ENCODE data around the gene ZRANB3.
"Not testable (repeated sequence)": the region's sequence is repeated elsewhere in the genome, so short reads cannot be mapped to it uniquely, and the experiment has no call there.

The ZRANB3 gene

DNA sequence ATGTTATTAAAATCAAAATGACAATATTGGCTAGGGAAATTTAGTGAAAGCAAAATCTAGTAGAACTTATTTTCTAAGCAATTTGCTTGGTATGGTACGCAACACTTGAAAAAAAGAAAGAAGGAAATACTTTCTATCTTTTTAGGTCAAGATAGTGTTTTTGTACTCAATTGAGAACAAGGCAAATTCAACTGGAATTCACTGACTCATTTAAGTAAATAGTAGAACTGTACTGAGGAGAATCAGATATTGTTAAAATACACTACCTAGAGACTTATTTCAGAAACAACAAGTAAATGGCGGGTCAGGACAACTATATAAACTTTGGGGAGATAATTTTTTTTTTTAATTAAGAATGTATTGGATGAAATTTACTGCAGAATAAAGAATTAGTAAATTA lies 18.9 kb downstream of the ZRANB3 start:
- H3K4me1 ChIP-seq (ENCODE audit: insufficient read depth, low read length, poor library complexity, severe bottlenecking) = no peaks in the 10 kb centered on the region
- TF ChIP-seq, protein P1, sequence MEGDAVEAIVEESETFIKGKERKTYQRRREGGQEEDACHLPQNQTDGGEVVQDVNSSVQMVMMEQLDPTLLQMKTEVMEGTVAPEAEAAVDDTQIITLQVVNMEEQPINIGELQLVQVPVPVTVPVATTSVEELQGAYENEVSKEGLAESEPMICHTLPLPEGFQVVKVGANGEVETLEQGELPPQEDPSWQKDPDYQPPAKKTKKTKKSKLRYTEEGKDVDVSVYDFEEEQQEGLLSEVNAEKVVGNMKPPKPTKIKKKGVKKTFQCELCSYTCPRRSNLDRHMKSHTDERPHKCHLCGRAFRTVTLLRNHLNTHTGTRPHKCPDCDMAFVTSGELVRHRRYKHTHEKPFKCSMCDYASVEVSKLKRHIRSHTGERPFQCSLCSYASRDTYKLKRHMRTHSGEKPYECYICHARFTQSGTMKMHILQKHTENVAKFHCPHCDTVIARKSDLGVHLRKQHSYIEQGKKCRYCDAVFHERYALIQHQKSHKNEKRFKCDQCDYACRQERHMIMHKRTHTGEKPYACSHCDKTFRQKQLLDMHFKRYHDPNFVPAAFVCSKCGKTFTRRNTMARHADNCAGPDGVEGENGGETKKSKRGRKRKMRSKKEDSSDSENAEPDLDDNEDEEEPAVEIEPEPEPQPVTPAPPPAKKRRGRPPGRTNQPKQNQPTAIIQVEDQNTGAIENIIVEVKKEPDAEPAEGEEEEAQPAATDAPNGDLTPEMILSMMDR (conservative IDR thresholded peaks at IDR 0.05; ENCODE audit: low read length) = no peak
- no peak for TF ChIP-seq EZH2phosphoT487 (IDR thresholded peaks at IDR 0.05; ENCODE audit: borderline replicate concordance)
- no peaks in the 10 kb centered on the region for H3K27me3 ChIP-seq (ENCODE audit: insufficient read depth, low read length, poor library complexity, severe bottlenecking)
- H3K79me2 ChIP-seq (ENCODE audit: insufficient read depth, low read length) = no peaks in the 10 kb centered on the region
- no peak overlapping the region for H2AFZ ChIP-seq (ENCODE audit: low read length)
- H3F3A ChIP-seq (ENCODE audit: low read depth) = no peaks in the 10 kb centered on the region
- H4K20me1 ChIP-seq (ENCODE audit: insufficient read depth, low read length, poor library complexity, severe bottlenecking) = no peaks in the 10 kb centered on the region
- no peak overlapping the region for H3K4me2 ChIP-seq (ENCODE audit: low read depth, low read length, poor library complexity, severe bottlenecking)
- H3K9me2 ChIP-seq (replicated peaks; ENCODE audit: low read depth, low read length) = no peaks in the 10 kb centered on the region
- H3K36me3 ChIP-seq (ENCODE audit: insufficient read depth, low read length) = no peaks in the 10 kb centered on the region
- H3K4me3 ChIP-seq (ENCODE audit: low read length, poor library complexity, severe bottlenecking) = no peak overlapping the region
- no peaks in the 10 kb centered on the region for H3K9me3 ChIP-seq (ENCODE audit: insufficient read depth, low read depth, low read length)
- no peak overlapping the region for H3K9ac ChIP-seq (ENCODE audit: low read depth, low read length, poor library complexity, severe bottlenecking)

DNA sequence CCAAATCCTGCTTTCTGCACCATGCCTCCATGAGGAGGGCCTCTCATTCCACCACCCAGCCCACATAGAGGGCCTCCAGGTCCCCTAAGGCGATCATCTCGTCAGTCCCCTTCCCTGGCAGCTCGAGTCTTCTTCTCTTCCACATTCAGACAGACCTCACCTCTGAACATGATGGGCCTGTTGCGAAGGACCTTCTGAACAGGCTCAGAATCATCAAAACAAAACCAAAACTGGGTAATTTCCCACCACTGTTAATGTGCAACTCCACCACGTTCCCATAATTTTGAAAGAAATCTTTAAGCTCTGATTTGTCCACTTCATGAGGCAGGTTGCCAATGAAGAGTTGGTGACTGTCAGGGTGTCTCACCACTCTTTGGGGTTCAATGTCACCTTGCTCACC lies 20.4 kb downstream of the ZRANB3 start:
- H3K4me2 ChIP-seq (ENCODE audit: low read depth, low read length, poor library complexity, severe bottlenecking) = no peak overlapping the region
- H3K9ac ChIP-seq (ENCODE audit: low read depth, low read length, poor library complexity, severe bottlenecking) = no peak overlapping the region
- no peaks in the 10 kb centered on the region for H4K20me1 ChIP-seq (ENCODE audit: insufficient read depth, low read length, poor library complexity, severe bottlenecking)
- H3K36me3 ChIP-seq (ENCODE audit: insufficient read depth, low read length) = no peaks in the 10 kb centered on the region
- H3K9me3 ChIP-seq (ENCODE audit: insufficient read depth, low read depth, low read length) = no peaks in the 10 kb centered on the region
- H3K27me3 ChIP-seq (ENCODE audit: insufficient read depth, low read length, poor library complexity, severe bottlenecking) = no peaks in the 10 kb centered on the region
- no peaks in the 10 kb centered on the region for H3K79me2 ChIP-seq (ENCODE audit: insufficient read depth, low read length)
- no peaks in the 10 kb centered on the region for H3K4me1 ChIP-seq (ENCODE audit: insufficient read depth, low read length, poor library complexity, severe bottlenecking)
- H2AFZ ChIP-seq (ENCODE audit: low read length) = no peak overlapping the region
- TF ChIP-seq, protein P1 (conservative IDR thresholded peaks at IDR 0.05; ENCODE audit: low read length) = no peak
- TF ChIP-seq EZH2phosphoT487 (IDR thresholded peaks at IDR 0.05; ENCODE audit: borderline replicate concordance) = no peak
- H3F3A ChIP-seq (ENCODE audit: low read depth) = no peaks in the 10 kb centered on the region
- no peak overlapping the region for H3K4me3 ChIP-seq (ENCODE audit: low read length, poor library complexity, severe bottlenecking)
- no peaks in the 10 kb centered on the region for H3K9me2 ChIP-seq (replicated peaks; ENCODE audit: low read depth, low read length)

DNA sequence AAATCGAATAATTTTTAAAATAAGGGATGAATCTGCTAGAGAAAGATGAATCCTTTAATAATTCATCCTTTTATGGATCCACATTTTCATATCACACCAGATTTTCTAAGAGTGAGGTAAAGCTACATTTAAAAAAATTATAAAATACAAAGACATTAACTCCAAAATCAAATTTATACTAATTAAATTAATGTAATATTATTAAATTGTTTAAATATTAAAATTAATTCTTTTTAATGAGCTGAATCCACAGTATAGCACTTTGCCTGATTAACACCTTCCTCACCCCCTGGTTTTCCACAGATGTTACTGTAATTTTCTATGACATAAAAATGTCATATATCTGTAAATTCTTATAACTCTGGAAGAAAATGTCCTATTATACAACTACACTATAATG lies 26.2 kb downstream of the ZRANB3 start:
- Histone ChIP-seq H4K20me1 (ENCODE audit: insufficient read depth, low read length, poor library complexity, severe bottlenecking) (no peaks in the 10 kb centered on the region), H3K9me2 (replicated peaks; ENCODE audit: low read depth, low read length) (no peaks in the 10 kb centered on the region), H3K9ac (ENCODE audit: low read depth, low read length, poor library complexity, severe bottlenecking) (no peak overlapping the region), H3K9me3 (ENCODE audit: insufficient read depth, low read depth, low read length) (no peaks in the 10 kb centered on the region), H3K4me2 (ENCODE audit: low read depth, low read length, poor library complexity, severe bottlenecking) (no peak overlapping the region), H3K4me1 (ENCODE audit: insufficient read depth, low read length, poor library complexity, severe bottlenecking) (no peaks in the 10 kb centered on the region), H3K36me3 (ENCODE audit: insufficient read depth, low read length) (peaks cover 10% of the 10 kb centered on the region; the same call in 1 of the 2 replicates), H2AFZ (ENCODE audit: low read length) (no peak overlapping the region), H3F3A (ENCODE audit: low read depth) (no peaks in the 10 kb centered on the region), H3K27me3 (ENCODE audit: insufficient read depth, low read length, poor library complexity, severe bottlenecking) (no peaks in the 10 kb centered on the region), H3K79me2 (ENCODE audit: insufficient read depth, low read length) (no peaks in the 10 kb centered on the region), H3K4me3 (ENCODE audit: low read length, poor library complexity, severe bottlenecking) (no peak overlapping the region)
- no peak for TF ChIP-seq EZH2phosphoT487 (IDR thresholded peaks at IDR 0.05; ENCODE audit: borderline replicate concordance)
- TF ChIP-seq, protein P1 (conservative IDR thresholded peaks at IDR 0.05; ENCODE audit: low read length) = no peak

- H3K4me1 ChIP-seq (ENCODE audit: insufficient read depth, low read length, poor library complexity, severe bottlenecking); H3K4me2 ChIP-seq (ENCODE audit: low read depth, low read length, poor library complexity, severe bottlenecking); H2AFZ ChIP-seq (ENCODE audit: low read length); H3K9me3 ChIP-seq (ENCODE audit: insufficient read depth, low read depth, low read length); H3K27me3 ChIP-seq (ENCODE audit: insufficient read depth, low read length, poor library complexity, severe bottlenecking); H3K9me2 ChIP-seq (replicated peaks; ENCODE audit: low read depth, low read length); H3K79me2 ChIP-seq (ENCODE audit: insufficient read depth, low read length); H3F3A ChIP-seq (ENCODE audit: low read depth); H4K20me1 ChIP-seq (ENCODE audit: insufficient read depth, low read length, poor library complexity, severe bottlenecking); H3K9ac ChIP-seq (ENCODE audit: low read depth, low read length, poor library complexity, severe bottlenecking); H3K4me3 ChIP-seq (ENCODE audit: low read length, poor library complexity, severe bottlenecking): not testable (repeated sequence)
- peaks cover 12% of the 10 kb centered on the region; the same call in 1 of the 2 replicates for H3K36me3 ChIP-seq (ENCODE audit: insufficient read depth, low read length)
These were observed 32.4 kb downstream of the ZRANB3 start for GRCh38 chr2:135498588-135498987.
